Measurements from ENCODE around the gene MSRB1. TPM values are rescaled to one million over a fixed set of nuclear protein-coding genes. Genes with fewer than 3 reads are reported as not detected.

The MSRB1 gene
- total RNA-seq = 10 to 100 TPM; 12.2 to 27.5 (median 21.9) TPM
- 10 to 100 TPM in 1 of 2 donors, 1 to 10 TPM in 1; 6.7 to 31.1 TPM for polyA plus RNA-seq
- long read RNA-seq, donor 1, transcript MSRB1-201 (4 exons, 1,423 nt) = major isoform, 193 of 205 reads
- long read RNA-seq, donor 1, partial matches to known transcripts = 0 of 205 reads
- long read RNA-seq, donor 1, other reads (novel, unspliced or antisense) = 5 of 205 reads
- long read RNA-seq, donor 2, transcript MSRB1-201 (4 exons, 1,423 nt) = major isoform, 6 of 6 reads
- long read RNA-seq, donor 2, partial matches to known transcripts = 0 of 6 reads
- long read RNA-seq, donor 2, other reads (novel, unspliced or antisense) = 0 of 6 reads
- long read RNA-seq, donor 3, transcript MSRB1-201 (4 exons, 1,423 nt) = major isoform, 46 of 52 reads
- long read RNA-seq, donor 3, partial matches to known transcripts = 3 of 52 reads
- long read RNA-seq, donor 3, other reads (novel, unspliced or antisense) = 2 of 52 reads

- peak within 1 kb of the TSS; percentile 68 for H3K4me3 ChIP-seq
- H3K36me3 ChIP-seq = no peaks in the 10 kb centered on the region
- 1 to 2% (median 1%) methylated on average over 54 to 77 of the region's 77 CpGs for WGBS, 3 donors
- DNase-seq = peak; percentile 100
- peaks cover 4% of the 10 kb centered on the region for H3K4me1 ChIP-seq (ENCODE audit: insufficient read depth)
- TF ChIP-seq CTCF (IDR thresholded peaks at IDR 0.05) = no peak
- no peak for TF ChIP-seq EP300 (IDR thresholded peaks at IDR 0.05)
- peak; percentile 84 for TF ChIP-seq POLR2A (IDR thresholded peaks at IDR 0.05)
- peak within 1 kb of the TSS; percentile 15 to 74 for H3K27ac ChIP-seq
- intact Hi-C loops (cut with DNase I) = no loop called here
- H3K27me3 ChIP-seq = no peaks in the 10 kb centered on the region
- no peaks in the 10 kb centered on the region for H3K9me3 ChIP-seq
Observed at GRCh38 chr16:1942810-1943726, at the start of gene MSRB1. Gene MSRB1 (minus strand): TSS chr16:1943199. CDS start chr16:1943156, 43 bp downstream.

- intact Hi-C loops (cut with DNase I) = no loop called here
- Histone ChIP-seq H3K4me1 (ENCODE audit: insufficient read depth) (peaks cover 7% of the 10 kb centered on the region), H3K27ac (no peak overlapping the region), H3K9me3 (no peaks in the 10 kb centered on the region), H3K36me3 (no peaks in the 10 kb centered on the region), H3K27me3 (no peaks in the 10 kb centered on the region), H3K4me3 (peak overlapping the region; percentile 27)
- peak; percentile 93 to 96 (median 94) for DNase-seq
- TF ChIP-seq EP300 (IDR thresholded peaks at IDR 0.05) = no peak
- no peak for TF ChIP-seq POLR2A (IDR thresholded peaks at IDR 0.05)
- no peak for TF ChIP-seq CTCF (IDR thresholded peaks at IDR 0.05)
- WGBS, 3 donors = 2 to 3% (median 3%) methylated on average over 55 to 96 of the region's 96 CpGs
Observed at GRCh38 chr16:1991948-1992703, 49.1 kb upstream of the MSRB1 start.

GRCh38 chr16:1991588-1991947, 48.6 kb upstream of the MSRB1 start:
- 8 to 12% (median 9%) methylated on average over 22 of the region's 22 CpGs for WGBS, 3 donors
- Histone ChIP-seq H3K36me3 (no peaks in the 10 kb centered on the region), H3K9me3 (no peaks in the 10 kb centered on the region), H3K27ac (no peak overlapping the region), H3K4me1 (ENCODE audit: insufficient read depth) (peaks cover 7% of the 10 kb centered on the region), H3K27me3 (no peaks in the 10 kb centered on the region), H3K4me3 (peak overlapping the region; percentile 27)
- TF ChIP-seq CTCF (IDR thresholded peaks at IDR 0.05) (no peak), POLR2A (IDR thresholded peaks at IDR 0.05) (no peak), EP300 (IDR thresholded peaks at IDR 0.05) (no peak)
- no peak for DNase-seq
- intact Hi-C loops (cut with DNase I) = no loop called here

- TF ChIP-seq POLR2A (IDR thresholded peaks at IDR 0.05) = no peak
- TF ChIP-seq CTCF (IDR thresholded peaks at IDR 0.05) = no peak
- TF ChIP-seq EP300 (IDR thresholded peaks at IDR 0.05) = no peak
- Histone ChIP-seq H3K4me1 (ENCODE audit: insufficient read depth) (peaks cover 7% of the 10 kb centered on the region), H3K27me3 (no peaks in the 10 kb centered on the region), H3K27ac (no peak overlapping the region), H3K36me3 (no peaks in the 10 kb centered on the region), H3K4me3 (no peak overlapping the region), H3K9me3 (no peaks in the 10 kb centered on the region)
- DNase-seq = no peak
- intact Hi-C loops (cut with DNase I) = no loop called here
- 5 to 9% (median 6%) methylated on average over 16 to 18 of the region's 18 CpGs for WGBS, 3 donors
Observed at GRCh38 chr16:1991135-1991551, 48.1 kb upstream of the MSRB1 start.

Data from ovary (tissue), 10 donors.